Progenitor cell of endocrine pancreas (in vitro differentiated cells): ENCODE results near the gene PRR23A. TPM values are rescaled to one million over a fixed set of nuclear protein-coding genes. Genes with fewer than 3 reads are reported as not detected.

Experiments used
- DNase-seq: peaks from one replicate; pipeline ENCODE4 v3.0.0; 2021; ENCODE audit warnings: low spot score; ENCODE audit not compliant: unreplicated experiment
- H3K27ac Mint-ChIP-seq: 2 replicates; pipeline ENCODE4 v1.8.0; 2021; ENCODE audit warnings: mild to moderate bottlenecking, moderate library complexity, mixed read lengths
- H3K27me3 Mint-ChIP-seq: 2 replicates; pipeline ENCODE4 v1.8.0; 2021; ENCODE audit warnings: mixed read lengths
- H3K36me3 Mint-ChIP-seq: 2 replicates; pipeline ENCODE4 v1.8.0; 2022; ENCODE audit warnings: mixed read lengths; ENCODE audit not compliant: insufficient read depth
- H3K4me1 Mint-ChIP-seq: 2 replicates; pipeline ENCODE4 v1.8.0; 2021; ENCODE audit warnings: low read depth, mixed read lengths
- H3K4me3 Mint-ChIP-seq: 2 replicates; pipeline ENCODE4 v1.8.0; 2021; ENCODE audit warnings: low read depth, mild to moderate bottlenecking, moderate library complexity, mixed read lengths
- H3K9me3 Mint-ChIP-seq: 2 replicates; pipeline ENCODE4 v1.8.0; 2021; ENCODE audit warnings: low read depth, mixed read lengths
- long read RNA-seq: library from polyadenylated mRNA; unstranded; transcript quantifications from one replicate; pipeline ENCODE4 v2.0.0, GENCODE V29; 2020
- total RNA-seq: library from RNA; stranded (reverse); gene quantifications from 2 replicates; pipeline ENCODE4 v1.2.1, GENCODE V29; 2021
- TF ChIP-seq, protein P1 (sequence below): fragments of 200-600 bp; sonication (generic); IDR thresholded peaks from one replicate; pipeline ENCODE4 v1.5.0; 2021; ENCODE audit warnings: antibody characterized with exemption, mild to moderate bottlenecking; ENCODE audit not compliant: unreplicated experiment

The PRR23A gene
- not detected in 2 replicates for total RNA-seq
- long read RNA-seq = 0 reads

DNA sequence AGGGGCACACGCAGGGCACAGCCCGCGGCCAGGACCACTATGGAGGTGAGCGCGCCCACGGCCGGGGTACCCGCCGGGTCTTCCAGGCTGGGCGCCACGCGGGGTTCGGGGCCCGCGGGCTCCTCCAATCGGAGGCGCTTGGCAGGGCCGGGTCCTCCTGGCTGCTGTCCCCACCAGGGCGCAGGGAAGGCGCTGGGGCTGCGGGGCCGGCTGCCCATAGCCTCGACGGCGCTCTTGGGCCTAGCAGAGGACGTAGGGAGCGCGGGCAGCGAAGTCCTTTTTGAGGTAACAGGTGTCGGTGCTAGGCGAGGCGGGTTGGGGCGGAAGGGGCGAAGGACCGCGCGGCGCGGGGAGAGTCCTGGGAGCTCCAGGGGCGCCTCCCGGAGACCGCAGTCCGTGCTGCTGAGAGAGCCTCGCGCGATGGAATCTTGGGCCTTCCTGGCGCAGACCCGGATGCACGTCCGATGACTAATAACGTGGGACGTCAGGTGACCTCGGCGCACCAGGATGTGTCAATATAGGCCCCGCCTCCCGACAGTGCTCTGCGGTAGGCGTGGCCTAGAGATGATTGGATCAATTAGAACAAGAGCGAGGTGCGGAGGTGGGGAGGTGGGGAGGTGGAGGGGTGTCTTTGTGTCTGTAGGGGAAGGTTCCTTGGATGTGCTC, at the start of gene PRR23A:
Gene PRR23A, minus strand, starts transcription at position 218 of the 666 bp plus-strand sequence. Its CDS starts 0 bp downstream, at position 218.
- no peaks in the 10 kb centered on the region for H3K36me3 Mint-ChIP-seq
- H3K9me3 Mint-ChIP-seq = peaks cover 22% of the 10 kb centered on the region
- no peak within 1 kb of the TSS for H3K27ac Mint-ChIP-seq
- H3K4me1 Mint-ChIP-seq = no peaks in the 10 kb centered on the region
- H3K27me3 Mint-ChIP-seq = peaks cover 3% of the 10 kb centered on the region
- TF ChIP-seq, protein P1, sequence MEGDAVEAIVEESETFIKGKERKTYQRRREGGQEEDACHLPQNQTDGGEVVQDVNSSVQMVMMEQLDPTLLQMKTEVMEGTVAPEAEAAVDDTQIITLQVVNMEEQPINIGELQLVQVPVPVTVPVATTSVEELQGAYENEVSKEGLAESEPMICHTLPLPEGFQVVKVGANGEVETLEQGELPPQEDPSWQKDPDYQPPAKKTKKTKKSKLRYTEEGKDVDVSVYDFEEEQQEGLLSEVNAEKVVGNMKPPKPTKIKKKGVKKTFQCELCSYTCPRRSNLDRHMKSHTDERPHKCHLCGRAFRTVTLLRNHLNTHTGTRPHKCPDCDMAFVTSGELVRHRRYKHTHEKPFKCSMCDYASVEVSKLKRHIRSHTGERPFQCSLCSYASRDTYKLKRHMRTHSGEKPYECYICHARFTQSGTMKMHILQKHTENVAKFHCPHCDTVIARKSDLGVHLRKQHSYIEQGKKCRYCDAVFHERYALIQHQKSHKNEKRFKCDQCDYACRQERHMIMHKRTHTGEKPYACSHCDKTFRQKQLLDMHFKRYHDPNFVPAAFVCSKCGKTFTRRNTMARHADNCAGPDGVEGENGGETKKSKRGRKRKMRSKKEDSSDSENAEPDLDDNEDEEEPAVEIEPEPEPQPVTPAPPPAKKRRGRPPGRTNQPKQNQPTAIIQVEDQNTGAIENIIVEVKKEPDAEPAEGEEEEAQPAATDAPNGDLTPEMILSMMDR = no peak
- no peak for DNase-seq
- H3K4me3 Mint-ChIP-seq = no peak within 1 kb of the TSS

DNA sequence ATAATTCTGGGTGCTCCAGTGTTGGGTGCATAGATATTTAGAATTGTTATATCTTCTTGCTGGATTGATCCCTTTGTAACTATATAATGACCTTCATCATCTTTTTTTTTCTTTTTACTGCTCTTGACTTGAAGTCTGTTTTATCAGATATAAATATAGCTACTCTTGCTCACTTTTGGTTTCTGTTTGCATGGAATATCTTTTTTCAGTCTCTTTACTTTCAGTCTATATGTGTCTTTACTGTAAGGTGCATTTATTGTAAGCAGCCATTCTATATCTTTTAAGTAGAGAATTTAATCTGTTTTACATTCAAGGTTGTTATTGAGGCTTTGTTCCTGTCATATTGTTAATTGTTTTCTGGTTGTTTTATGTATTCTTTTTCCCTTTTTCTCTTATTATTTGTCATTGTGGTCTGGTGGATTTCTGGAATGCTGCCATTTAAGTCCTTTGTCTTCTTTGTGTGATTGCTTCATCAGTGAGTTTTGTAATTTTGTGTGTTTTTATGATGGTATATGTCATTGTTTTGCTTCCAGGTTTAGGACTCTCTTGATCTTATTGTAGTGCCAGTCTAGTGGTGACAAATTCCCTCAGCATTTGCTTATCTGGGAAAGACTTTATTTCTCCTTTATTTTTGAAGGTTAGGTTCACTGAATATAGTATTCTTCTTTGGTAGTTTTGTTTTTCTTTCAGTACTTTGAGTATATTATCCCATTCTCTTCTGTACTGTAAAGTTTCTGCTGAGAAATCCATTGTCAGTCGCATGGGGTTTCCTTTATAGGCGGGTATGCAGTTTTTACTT, 46.9 kb upstream of the PRR23A start:
- TF ChIP-seq, protein P1 = no peak
- Mint-ChIP-seq H3K4me3 (no peak overlapping the region), H3K36me3 (no peaks in the 10 kb centered on the region), H3K27ac (no peak overlapping the region), H3K27me3 (peaks cover 8% of the 10 kb centered on the region), H3K9me3 (peaks cover 19% of the 10 kb centered on the region), H3K4me1 (no peaks in the 10 kb centered on the region)
- no peak for DNase-seq

DNA sequence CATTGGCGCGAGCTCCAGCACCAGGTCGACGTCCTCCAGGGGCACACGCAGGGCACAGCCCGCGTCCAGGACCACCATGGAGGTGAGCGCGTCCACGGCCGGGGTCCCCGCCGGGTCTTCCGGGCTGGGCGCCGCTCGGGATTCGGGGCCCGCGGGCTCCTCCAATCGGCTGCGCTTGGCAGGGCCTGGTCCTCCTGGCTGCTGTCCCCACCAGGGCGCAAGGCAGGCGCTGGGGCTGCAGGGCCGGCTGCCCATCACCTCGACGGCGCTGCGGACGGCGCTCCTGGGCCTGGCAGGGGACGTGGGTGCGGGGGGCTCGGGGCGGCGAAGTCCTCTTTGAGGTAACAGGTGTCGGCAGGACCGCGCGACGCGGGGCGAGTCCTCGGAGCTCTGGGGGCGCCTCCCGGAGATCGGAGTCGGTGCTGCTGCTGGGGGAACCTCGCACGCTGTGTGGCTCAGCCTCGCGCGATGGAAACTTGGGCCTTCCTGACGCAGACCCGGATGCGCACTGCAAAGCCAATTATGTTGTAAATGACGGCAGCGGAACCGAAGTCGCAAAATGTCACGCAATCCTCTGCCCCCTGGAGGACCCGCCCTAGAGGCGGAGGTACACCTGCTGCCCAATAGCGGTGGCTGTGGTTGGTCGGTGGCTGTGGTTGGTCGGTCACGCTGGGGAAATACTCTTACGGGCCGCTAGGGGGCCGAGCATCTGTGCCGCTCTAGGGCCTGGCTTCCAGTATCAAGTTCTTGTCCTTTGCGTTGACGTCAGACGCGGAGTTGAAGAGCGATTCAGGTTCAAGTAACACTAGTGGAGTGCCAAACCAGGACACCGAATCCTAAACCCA, 38.5 kb upstream of the PRR23A start, which contains the start of gene PRR23C:
Gene PRR23C, minus strand, starts transcription at position 527 of the 845 bp plus-strand sequence. Its CDS starts 272 bp downstream, at position 255.
- TF ChIP-seq, protein P1 = no peak
- DNase-seq = no peak
- H3K9me3 Mint-ChIP-seq = peaks cover 13% of the 10 kb centered on the region
- no peaks in the 10 kb centered on the region for H3K4me1 Mint-ChIP-seq
- H3K4me3 Mint-ChIP-seq = no peak within 1 kb of the TSS
- H3K27me3 Mint-ChIP-seq = no peaks in the 10 kb centered on the region
- no peak within 1 kb of the TSS for H3K27ac Mint-ChIP-seq
- H3K36me3 Mint-ChIP-seq = no peaks in the 10 kb centered on the region

DNA sequence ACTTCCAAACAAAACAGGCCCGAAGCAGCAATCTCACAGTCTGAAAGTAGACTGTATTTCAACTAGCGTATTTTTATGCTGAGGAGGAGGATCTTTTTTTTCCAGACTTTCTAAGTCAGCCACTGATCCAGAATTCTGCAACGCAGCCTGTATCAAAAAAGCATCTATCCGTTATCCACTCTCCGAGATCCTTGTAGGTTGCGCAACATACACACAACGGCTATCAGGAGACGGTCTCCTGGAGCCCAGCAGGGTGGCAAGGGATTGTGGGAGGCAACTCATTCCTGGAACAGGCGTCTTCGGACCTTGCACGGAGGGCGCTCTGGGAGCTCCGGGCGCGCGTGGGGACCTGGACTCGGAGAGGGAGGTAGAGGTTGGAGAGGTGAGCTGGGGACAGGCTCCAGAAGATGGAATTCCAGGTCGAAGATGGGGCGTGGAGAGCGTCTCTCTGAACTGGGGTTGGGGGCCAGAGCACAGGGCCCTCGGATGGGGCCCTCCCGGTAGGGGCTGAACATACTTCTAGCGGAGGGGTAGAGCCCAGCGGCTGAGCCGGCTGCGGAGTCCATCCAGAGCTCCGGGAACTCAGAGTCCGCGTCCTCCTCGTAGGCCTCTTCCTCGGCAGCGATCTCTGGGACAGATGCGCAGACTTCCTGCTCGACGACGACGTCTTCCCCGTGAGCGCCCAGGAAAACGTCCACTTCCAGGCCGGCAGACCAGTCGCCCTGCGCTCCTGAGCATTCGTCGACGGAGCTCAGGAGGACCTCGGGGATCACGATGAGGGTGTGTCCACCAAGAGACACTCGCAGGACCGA, 37.7 kb upstream of the PRR23A start:
- no peak overlapping the region for H3K27ac Mint-ChIP-seq
- TF ChIP-seq, protein P1 = no peak
- H3K9me3 Mint-ChIP-seq = peaks cover 13% of the 10 kb centered on the region
- H3K4me3 Mint-ChIP-seq = no peak overlapping the region
- DNase-seq = no peak
- no peaks in the 10 kb centered on the region for H3K4me1 Mint-ChIP-seq
- no peaks in the 10 kb centered on the region for H3K27me3 Mint-ChIP-seq
- no peaks in the 10 kb centered on the region for H3K36me3 Mint-ChIP-seq
